IPS-18c (cell line): ENCODE data around the gene MRPS23.

Experiments used
- H3K4me3 ChIP-seq: 2 replicates; pipeline ENCODE4 v1.7.0; 2013; ENCODE audit warnings: low read depth, mild to moderate bottlenecking, low read length, moderate library complexity; ENCODE audit not compliant: insufficient read depth
- H3K9me3 ChIP-seq: one replicate; pipeline ENCODE4 v1.6.1; 2013; ENCODE audit warnings: mild to moderate bottlenecking, low read length, moderate library complexity; ENCODE audit not compliant: control insufficient read depth, insufficient read depth

The MRPS23 gene

GRCh38 chr17:57788725-57789124 is 61.1 kb downstream of the MRPS23 start:
- Histone ChIP-seq H3K9me3 (peaks cover 2% of the 10 kb centered on the region), H3K4me3 (no peak overlapping the region)

GRCh38 chr17:57785022-57785421 is 64.8 kb downstream of the MRPS23 start:
- Histone ChIP-seq H3K9me3 (peaks cover 2% of the 10 kb centered on the region), H3K4me3 (no peak overlapping the region)
